Brain microvascular endothelial cell (primary cell): ENCODE measurements around the gene FGD6.

Source experiments
- DNase-seq: peaks from one replicate; pipeline ENCODE4 v3.0.0-alpha.2; 2020
- H3K27ac ChIP-seq: fragments of 250-450 bp; sonication (Bioruptor Pico); 2 replicates; pipeline ENCODE4 v1.5.1; 2020; ENCODE audit warnings: mild to moderate bottlenecking, moderate library complexity
- H3K27me3 ChIP-seq: fragments of 250-450 bp; sonication (Bioruptor Pico); replicated peaks from 2 replicates; pipeline ENCODE4 v1.5.1; 2020; ENCODE audit warnings: mild to moderate bottlenecking
- H3K36me3 ChIP-seq: fragments of 250-450 bp; sonication (Bioruptor Pico); replicated peaks from 2 replicates; pipeline ENCODE4 v1.5.1; 2020; ENCODE audit warnings: mild to moderate bottlenecking
- H3K4me3 ChIP-seq: 2 replicates; pipeline ENCODE4 v1.5.1; 2011; ENCODE audit warnings: low read depth, mild to moderate bottlenecking, control low read depth, low read length, moderate library complexity
- in situ Hi-C: cut with HindIII; loops from 2 replicates; pipeline ENCODE4 v1.10.0; 2017; ENCODE audit warnings: low sequenced_read_pairs, low pct_ligation_motif_present
- TF ChIP-seq, protein P1 (sequence below): IDR thresholded peaks from 2 replicates; pipeline ENCODE4 v1.5.1; 2011; ENCODE audit warnings: low read depth, mild to moderate bottlenecking, moderate library complexity, low read length, control low read depth, inconsistent platforms; ENCODE audit errors: missing control alignments

The FGD6 gene

DNA sequence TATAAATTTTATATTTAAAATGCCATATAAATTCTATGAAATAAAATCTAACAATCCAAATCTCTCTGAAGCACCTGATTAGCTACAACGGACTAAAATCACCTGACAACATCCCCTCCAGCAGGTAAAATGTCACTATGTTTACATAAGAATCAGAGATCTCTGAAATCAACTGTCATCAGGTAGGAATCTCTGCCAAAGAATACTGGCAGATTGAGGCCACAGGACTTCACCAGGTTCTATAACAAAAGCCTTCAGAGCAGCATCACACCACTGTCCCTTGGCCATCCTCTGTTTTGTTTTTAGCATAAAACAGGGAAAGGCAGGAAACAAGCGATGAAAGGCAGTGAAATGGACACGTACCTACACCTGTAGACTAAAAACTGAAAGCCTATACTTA is 22.1 kb downstream of the FGD6 start:
- Histone ChIP-seq H3K36me3 (no peaks in the 10 kb centered on the region), H3K27me3 (no peaks in the 10 kb centered on the region), H3K4me3 (no peak overlapping the region), H3K27ac (no peak overlapping the region)
- in situ Hi-C loops: no loop called here
- TF ChIP-seq, protein P1, sequence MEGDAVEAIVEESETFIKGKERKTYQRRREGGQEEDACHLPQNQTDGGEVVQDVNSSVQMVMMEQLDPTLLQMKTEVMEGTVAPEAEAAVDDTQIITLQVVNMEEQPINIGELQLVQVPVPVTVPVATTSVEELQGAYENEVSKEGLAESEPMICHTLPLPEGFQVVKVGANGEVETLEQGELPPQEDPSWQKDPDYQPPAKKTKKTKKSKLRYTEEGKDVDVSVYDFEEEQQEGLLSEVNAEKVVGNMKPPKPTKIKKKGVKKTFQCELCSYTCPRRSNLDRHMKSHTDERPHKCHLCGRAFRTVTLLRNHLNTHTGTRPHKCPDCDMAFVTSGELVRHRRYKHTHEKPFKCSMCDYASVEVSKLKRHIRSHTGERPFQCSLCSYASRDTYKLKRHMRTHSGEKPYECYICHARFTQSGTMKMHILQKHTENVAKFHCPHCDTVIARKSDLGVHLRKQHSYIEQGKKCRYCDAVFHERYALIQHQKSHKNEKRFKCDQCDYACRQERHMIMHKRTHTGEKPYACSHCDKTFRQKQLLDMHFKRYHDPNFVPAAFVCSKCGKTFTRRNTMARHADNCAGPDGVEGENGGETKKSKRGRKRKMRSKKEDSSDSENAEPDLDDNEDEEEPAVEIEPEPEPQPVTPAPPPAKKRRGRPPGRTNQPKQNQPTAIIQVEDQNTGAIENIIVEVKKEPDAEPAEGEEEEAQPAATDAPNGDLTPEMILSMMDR: no peak
- DNase-seq: no peak

DNA sequence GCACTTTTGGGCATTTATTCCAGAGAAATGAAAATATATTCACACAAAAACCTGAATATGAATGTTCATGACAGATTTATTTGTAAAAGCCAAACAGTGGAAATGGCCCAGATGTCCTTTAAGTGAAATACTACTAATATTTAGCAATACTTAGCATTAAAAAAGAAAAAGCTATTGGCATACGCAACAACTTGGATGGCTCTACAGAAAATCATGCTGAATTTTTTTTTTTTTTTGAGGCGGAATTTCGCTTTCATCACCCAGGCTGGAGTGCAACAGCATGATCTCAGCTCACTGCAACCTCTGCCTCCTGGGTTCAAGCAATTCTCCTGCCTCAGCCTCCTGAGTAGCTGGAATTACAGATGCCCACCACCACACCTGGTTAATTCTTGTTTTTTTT is 24.1 kb downstream of the FGD6 start:
- Histone ChIP-seq H3K27me3 (no peaks in the 10 kb centered on the region), H3K27ac (no peak overlapping the region), H3K36me3 (no peaks in the 10 kb centered on the region), H3K4me3 (no peak overlapping the region)
- no peak for DNase-seq
- in situ Hi-C loops: no loop called here
- TF ChIP-seq, protein P1: no peak

DNA sequence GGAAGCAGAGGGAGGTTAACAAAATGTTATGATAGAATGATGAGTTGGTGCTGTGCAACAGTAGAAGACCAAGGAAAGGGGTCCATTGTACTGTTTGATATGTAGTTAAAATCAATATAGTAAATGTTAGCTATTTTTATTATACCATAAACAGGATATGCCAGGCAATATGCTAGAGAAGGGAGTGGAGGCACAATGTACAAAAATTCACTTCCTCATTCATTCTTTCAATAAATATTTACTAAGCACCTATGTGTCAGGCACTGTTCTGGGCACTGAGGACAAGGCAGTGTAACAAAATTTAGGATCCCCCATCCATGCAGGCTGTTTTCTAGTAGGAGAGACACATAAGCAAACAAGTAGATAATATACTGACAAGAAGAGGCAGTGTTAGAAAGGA is 25.0 kb downstream of the FGD6 start:
- in situ Hi-C loops: no loop called here
- no peak overlapping the region for H3K27ac ChIP-seq
- TF ChIP-seq, protein P1: no peak
- no peak for DNase-seq
- H3K36me3 ChIP-seq: no peaks in the 10 kb centered on the region
- H3K27me3 ChIP-seq: no peaks in the 10 kb centered on the region
- H3K4me3 ChIP-seq: no peak overlapping the region

DNA sequence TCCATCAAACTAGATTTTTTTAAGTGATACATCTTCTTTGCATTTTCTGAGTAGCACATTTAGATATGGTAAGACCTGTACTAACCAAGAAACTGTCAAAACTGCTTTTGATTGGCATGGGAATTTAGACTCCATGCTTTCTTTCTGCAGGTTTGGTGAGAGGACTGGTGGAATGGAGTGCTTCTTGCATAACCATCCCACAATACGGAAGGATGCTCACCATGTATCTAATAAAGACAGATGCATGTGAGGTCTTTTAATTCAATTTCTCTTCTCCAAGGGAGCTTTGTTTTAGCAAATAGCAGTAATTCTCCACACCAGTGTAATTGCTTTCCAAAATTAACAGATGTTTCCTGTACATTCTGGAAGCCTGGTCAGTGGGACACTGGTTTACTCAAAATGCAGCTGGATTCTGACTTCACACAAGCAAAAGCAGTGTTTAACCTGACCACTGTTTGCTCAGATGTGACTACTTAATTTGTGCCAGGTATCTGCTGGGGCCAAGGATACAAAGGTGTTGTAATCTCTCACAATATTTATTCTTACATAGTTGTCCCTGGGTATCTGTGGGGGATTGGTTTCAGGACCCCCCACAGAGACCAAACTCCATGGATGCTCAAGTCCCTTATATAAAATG is 26.1 kb downstream of the FGD6 start:
- no peak overlapping the region for H3K4me3 ChIP-seq
- in situ Hi-C loops: no loop called here
- H3K27ac ChIP-seq: no peak overlapping the region
- DNase-seq: no peak
- no peaks in the 10 kb centered on the region for H3K27me3 ChIP-seq
- TF ChIP-seq, protein P1: no peak
- no peaks in the 10 kb centered on the region for H3K36me3 ChIP-seq

DNA sequence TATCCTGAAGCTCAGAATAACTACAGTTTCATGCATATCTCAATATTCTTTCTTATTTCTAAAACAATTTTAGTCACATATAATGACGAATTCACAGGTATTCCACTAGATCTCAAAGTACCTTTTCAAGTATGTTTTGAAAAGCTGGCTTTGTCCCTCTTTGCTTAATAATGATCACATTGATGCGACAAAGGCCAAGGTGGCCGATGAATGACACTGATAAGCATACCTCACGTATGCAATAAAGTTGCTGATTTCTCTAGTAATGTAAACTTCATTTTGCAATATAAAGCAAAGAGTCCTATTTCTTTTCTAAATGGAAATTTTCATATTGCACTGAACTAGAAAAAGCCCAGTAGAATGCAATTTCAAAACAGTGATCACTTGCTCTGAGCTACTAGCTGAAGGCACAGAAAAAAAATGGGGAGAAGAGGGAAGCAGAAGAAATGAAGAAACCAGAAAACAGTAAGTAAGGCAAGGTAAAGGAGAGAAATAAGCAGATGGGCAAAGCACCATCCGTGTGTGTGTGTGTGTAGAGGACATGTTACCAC is 29.3 kb downstream of the FGD6 start:
- H3K36me3 ChIP-seq: no peaks in the 10 kb centered on the region
- H3K4me3 ChIP-seq: no peak overlapping the region
- H3K27ac ChIP-seq: no peak overlapping the region
- DNase-seq: no peak
- H3K27me3 ChIP-seq: no peaks in the 10 kb centered on the region
- TF ChIP-seq, protein P1: no peak
- in situ Hi-C loops: no loop called here

- H3K27me3 ChIP-seq: no peaks in the 10 kb centered on the region
- no peak for DNase-seq
- H3K36me3 ChIP-seq: no peaks in the 10 kb centered on the region
- no peak overlapping the region for H3K27ac ChIP-seq
- TF ChIP-seq, protein P1: no peak
- in situ Hi-C loops: no loop called here
- no peak overlapping the region for H3K4me3 ChIP-seq
Measured at GRCh38 chr12:95185854-95186253, 31.4 kb downstream of the FGD6 start.
